Retinal pigment epithelial cell (primary cell): Measurements from ENCODE around the gene VCAN.

Experiments
- DNase-seq: peaks from one replicate; pipeline ENCODE4 v3.0.0-alpha.2; 2010; ENCODE audit warnings: low read depth
- H3K4me3 ChIP-seq: 2 replicates; pipeline ENCODE4 v1.5.1; 2011; ENCODE audit warnings: mild to moderate bottlenecking, low read length, control low read depth, moderate library complexity
- TF ChIP-seq, protein P1 (sequence below): conservative IDR thresholded peaks from 2 replicates; pipeline ENCODE4 v1.5.1; 2011; ENCODE audit warnings: low read depth, low read length, control low read depth, inconsistent platforms

VCAN gene

DNA sequence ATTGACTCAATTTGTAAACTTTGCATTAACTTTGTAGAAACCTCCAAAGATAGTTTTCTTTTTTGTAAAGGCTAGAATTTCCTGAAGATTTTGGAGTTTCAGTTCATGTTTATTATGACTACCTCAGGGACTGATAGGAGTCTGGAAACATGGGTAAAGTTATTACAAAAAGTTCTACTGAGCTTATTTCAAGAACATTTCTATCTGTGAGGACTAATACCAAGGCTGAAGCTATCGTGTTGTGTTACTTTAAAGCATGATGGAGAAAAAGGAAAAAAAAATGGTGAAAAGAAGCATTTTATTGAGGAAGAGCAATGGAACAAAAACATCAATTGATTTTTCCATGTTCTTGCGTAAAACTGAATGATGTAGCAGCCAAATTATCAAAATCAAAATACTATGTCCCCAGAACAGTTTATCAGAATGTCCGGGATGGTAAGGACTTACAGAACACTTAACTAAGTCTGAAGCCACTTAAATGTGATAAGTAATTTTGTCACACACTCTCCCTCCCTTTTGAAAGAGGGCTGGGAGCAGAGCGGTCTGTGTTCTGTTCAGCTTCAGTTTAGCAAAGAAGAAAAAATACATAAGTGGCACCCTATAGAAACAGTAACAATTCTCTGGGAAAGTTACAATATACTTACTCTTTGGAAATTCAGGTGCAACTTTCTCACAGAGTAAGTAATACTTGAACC is 25.1 kb upstream of the VCAN start:
- TF ChIP-seq, protein P1, sequence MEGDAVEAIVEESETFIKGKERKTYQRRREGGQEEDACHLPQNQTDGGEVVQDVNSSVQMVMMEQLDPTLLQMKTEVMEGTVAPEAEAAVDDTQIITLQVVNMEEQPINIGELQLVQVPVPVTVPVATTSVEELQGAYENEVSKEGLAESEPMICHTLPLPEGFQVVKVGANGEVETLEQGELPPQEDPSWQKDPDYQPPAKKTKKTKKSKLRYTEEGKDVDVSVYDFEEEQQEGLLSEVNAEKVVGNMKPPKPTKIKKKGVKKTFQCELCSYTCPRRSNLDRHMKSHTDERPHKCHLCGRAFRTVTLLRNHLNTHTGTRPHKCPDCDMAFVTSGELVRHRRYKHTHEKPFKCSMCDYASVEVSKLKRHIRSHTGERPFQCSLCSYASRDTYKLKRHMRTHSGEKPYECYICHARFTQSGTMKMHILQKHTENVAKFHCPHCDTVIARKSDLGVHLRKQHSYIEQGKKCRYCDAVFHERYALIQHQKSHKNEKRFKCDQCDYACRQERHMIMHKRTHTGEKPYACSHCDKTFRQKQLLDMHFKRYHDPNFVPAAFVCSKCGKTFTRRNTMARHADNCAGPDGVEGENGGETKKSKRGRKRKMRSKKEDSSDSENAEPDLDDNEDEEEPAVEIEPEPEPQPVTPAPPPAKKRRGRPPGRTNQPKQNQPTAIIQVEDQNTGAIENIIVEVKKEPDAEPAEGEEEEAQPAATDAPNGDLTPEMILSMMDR, result no peak
- no peak for DNase-seq
- H3K4me3 ChIP-seq, result no peak overlapping the region

DNA sequence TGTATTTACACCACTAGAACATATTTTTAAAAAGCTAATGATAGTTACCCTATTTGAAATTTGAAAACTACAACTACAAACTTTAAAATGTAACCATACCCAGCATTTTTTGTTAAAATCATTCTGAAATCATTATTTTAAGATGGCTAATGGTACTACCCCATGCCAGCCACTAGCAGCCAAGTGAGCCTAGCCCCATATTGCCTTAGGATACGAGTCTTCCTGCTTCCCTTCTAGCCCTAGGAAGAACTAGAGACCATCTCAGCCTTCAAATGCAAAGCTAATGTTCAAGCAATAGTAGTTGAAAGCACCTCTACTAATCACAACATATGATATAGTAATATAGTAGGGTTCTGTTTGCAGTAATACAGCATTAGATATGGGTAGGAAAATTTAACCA is 24.0 kb upstream of the VCAN start:
- DNase-seq, result no peak
- TF ChIP-seq, protein P1, result no peak

DNA sequence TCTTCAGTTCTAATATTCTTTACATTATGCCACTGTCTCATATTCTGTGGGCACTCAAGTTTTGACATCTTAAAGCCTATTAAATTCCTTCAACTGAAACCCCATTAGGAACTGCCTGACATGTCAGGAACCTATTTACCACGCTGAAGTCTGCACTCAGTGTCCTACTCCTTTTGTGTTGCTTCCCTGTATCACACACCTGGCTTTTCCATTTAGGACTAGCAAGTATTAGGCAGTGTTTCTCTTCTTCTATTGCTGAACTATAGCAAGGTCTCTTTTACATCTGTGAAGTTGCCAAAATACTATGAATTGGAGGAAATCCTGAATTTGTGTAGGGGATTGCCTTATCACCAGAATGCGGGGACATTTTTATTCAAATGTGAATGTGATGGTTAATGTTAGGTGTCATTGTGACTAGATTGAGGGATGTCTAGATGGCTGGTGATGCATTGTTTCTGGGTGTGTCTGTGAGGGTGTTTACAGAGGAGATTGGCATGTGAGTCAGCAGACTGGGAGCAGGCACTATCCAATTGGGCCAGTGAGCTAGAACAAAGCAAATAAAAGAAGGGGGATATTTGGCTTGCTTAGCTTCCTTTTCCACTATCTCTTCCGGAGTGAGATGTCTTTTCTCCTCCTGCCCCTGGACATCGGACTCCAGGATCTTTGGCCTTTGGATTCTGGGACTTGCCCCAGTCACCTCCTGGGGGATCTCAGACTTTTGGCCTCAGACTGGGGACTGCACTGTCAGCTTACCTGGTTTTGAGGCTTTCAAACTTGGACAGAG is 21.2 kb upstream of the VCAN start:
- DNase-seq, result no peak
- TF ChIP-seq, protein P1, result no peak

More for the DNA sequence above, 24.0 kb upstream of the VCAN start:
- H3K4me3 ChIP-seq, result no peak overlapping the region

DNA sequence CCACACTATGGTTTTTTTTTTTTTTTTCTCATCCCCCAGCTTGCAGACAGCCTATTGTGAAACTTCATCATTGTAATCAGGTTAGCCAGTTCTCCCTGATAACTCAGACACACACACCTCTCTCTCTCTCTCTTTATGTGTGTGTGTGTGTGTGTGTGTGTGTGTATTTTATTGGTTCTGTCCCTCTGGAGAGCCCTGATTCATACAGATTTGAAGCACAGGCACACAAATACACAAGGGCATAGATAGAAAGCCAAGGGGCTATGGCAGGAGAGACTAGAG is 20.6 kb upstream of the VCAN start:
- no peak overlapping the region for H3K4me3 ChIP-seq
- no peak for DNase-seq
- TF ChIP-seq, protein P1, result no peak

More for the DNA sequence above, 21.2 kb upstream of the VCAN start:
- no peak overlapping the region for H3K4me3 ChIP-seq

DNA sequence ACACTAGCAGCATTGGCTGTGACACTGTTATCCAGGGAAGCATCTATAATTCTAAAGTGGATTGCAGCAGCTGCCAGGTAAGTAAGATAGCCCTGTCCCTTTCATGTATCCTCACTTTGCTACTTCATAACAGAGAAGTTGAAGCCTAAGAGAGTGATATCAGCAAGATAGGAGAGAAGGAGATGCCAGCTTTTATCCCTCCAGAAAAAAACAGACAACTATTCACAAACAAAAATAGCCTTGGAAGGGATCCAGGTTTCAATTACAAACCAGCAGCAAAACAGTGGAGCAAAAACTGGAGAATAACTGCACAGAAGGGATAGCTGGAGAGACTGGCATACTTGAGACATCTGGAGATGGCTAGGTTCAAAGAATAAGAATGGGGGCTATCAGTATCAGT is 19.6 kb upstream of the VCAN start:
- H3K4me3 ChIP-seq, result no peak overlapping the region

DNA sequence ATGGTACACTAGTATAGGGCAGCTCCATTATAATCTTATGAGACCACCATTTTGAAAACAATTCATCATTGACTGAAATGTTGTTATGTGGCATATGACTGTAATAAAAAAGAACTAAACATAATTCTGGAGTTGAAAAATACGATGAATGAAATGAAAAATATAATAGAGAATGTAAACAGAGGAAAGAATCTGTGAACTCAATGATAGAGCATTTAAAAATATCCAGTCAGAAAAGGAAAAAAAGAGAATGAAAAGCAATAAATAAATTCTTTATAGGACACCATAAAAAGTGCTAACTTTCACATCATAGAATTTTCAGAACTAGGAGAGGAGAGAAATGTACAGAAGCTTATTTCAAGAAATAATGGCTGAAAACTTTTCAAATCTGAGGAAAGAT is 17.6 kb upstream of the VCAN start:
- no peak overlapping the region for H3K4me3 ChIP-seq
- TF ChIP-seq, protein P1, result no peak
- DNase-seq, result no peak

More for the DNA sequence above, 19.6 kb upstream of the VCAN start:
- DNase-seq, result no peak
- TF ChIP-seq, protein P1, result no peak

DNA sequence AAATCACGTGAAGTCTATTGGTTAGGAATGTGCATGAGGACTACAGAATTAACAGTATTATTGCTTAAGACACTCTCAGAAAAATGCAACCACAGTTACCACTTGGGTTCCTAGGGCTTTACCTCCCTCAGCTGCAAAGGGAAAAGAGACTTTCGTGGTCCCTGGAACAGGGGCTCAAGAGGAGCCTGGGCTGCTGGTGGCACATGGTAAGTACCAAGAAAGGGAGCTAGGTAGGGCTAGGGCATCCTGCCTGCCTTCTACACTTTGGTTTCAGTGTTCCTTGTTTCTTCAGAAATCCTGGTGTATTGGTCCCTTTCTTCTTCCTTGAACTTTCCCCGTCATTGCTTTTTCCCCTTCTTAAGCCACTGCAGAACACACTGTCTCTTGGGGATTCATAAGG is 7.3 kb upstream of the VCAN start:
- TF ChIP-seq, protein P1, result no peak
- H3K4me3 ChIP-seq, result no peak overlapping the region
- no peak for DNase-seq
